HG02870 (cell line): ENCODE data around the gene RSRC1.

Experiments used
- ATAC-seq: cut with Tn5 transposase; IDR thresholded peaks from one replicate; pipeline ENCODE4 v1.9.1; 2021; ENCODE audit warnings: mild to moderate bottlenecking, moderate library complexity; ENCODE audit not compliant: unreplicated experiment

RSRC1 gene

GRCh38 chr3:158570999-158571702, 461.3 kb downstream of the RSRC1 start, which contains the start of gene MLF1:
MLF1 (plus strand) TSS chr3:158571194; CDS start chr3:158571301, 107 bp downstream.
- ATAC-seq = peak; percentile 100

- ATAC-seq = no peak
These were observed 462.3 kb downstream of the RSRC1 start for GRCh38 chr3:158571969-158572765.

GRCh38 chr3:158572766-158573060, 462.8 kb downstream of the RSRC1 start:
- ATAC-seq = no peak

GRCh38 chr3:158573714-158574113, 463.8 kb downstream of the RSRC1 start:
- ATAC-seq = no peak

- ATAC-seq = no peak
These were observed 464.8 kb downstream of the RSRC1 start for GRCh38 chr3:158574646-158575045.

GRCh38 chr3:158590223-158590622, 480.3 kb downstream of the RSRC1 start:
- ATAC-seq = no peak
